Activated naive CD8-positive, alpha-beta T cell treated with anti-CD3 and anti-CD28 coated beads, Interleukin-2, amount 50 U/mL, for 16 hours (primary cell): ENCODE results near the gene FLNA.
"Not testable (repeated sequence)": the region's sequence is repeated elsewhere in the genome, so short reads cannot be mapped to it uniquely, and the experiment has no call there.

ENCODE experiments used
- DNase-seq: peaks from one replicate; pipeline ENCODE4 v3.0.0-alpha.2; 2020; ENCODE audit warnings: low read depth, low spot score

FLNA gene

DNA sequence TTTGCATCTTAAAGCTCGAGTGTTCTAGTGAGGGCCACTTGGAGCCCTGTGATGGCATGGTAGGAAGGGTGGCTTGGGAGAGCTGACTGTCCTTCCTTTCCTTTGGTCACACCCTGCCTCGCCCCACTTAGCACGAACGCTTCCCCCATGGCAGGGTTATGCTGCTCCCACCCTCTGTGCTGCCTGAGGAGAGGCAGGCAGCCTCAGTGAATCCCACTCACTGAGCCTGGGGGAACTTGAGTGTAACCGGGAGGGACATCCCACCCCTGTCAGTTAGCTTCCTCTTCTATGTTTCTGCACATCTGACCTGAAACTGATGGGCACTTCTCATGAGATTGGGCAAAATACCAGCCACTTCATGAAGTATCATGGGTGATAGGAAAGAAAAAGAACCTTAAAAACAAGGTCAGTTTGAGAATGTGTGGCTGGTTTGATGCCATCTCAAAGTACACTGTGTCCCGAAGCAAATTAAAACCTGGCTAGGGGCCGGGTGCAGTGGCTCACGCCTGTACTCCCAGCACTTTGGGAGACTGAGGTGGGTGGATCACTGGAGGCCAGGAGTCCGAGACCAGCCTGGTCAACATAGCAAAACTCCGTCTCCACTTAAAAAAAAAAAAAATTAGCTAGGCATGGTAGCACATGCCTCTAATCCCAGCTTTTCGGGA, 68.8 kb downstream of the FLNA start:
- DNase-seq = no peak

DNA sequence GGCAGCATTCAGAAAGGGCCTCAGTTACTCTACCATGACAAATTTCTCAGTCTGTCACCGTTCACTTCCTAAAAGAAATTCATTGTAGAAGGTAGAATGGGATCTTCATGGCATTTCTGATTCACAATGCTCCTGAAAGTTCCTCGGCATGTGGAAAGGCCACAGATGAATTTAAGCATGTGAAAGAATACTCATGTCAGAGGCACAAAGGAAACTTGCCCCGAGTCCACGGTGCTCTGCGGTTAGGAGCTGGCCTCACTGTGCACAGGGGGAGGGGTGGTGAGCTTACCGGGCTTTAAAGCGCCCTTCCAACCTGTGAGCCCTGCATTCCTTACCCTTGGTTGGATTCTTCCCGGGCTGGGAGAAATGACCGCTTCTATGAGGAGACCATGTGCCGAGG, 69.6 kb downstream of the FLNA start:
- DNase-seq = no peak

DNA sequence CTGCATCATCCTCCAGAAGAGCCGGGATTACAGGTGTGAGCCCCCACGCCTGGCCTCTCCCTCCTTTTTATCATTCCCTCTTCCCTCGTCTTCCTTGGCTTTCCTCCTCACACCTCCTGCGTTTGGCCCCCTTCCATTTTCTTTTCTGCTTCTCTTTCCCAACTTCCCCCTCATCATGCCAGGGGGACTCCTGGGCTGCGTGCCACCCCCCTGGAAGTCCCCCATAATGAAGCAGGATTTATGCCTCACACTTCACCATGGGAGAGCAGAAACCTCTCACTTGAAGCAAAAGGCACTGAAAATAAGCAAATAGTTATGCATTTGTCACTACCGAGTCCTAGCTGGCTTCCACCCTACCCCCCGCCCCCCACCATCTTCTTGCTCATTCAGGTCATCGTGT, 71.0 kb downstream of the FLNA start:
- no peak for DNase-seq

DNA sequence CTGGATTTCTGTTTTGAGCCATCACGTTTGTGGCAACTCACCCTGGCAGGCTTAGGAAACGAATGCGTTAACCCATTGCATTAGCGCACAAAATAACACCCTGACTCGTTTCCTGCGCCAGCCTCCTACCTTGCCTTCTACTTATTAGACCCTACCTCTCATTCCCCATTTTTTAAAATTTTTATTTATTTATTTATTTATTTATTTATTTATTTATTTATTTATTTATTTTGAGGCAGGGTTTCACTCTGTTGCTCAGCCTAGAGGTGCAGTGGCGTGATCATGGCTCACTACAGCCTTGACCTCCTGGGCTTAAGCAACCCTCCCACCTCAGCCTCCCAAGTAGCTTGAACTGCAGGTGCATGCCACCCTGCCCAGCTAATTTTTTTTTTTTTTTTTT, 71.4 kb downstream of the FLNA start:
- not testable (repeated sequence) for DNase-seq

DNA sequence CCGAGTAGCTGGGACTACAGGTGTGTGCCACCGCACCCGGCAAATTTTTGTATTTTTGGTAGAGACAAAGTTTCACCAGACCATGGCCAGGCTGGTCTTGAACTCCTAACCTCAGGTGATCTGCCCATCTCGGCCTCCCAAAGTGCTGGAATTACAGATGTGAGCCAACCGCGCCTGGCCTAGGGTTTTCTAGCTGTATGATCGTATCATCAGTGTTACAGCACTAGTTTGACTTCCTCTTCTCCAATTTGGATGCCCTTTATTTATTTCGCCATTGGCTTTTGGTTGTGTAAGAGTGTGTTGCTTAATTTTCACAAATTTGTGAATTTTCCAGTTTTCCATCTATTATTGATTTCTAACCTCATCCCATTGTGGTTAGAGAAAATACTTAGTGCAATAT, 73.6 kb downstream of the FLNA start:
- DNase-seq = no peak
